ENCODE measurements around the gene RTN4RL1. TPM values are rescaled to one million over a fixed set of nuclear protein-coding genes. Genes with fewer than 3 reads are reported as not detected.

The RTN4RL1 gene
- total RNA-seq, 1 donor, result 0.43 TPM

DNA sequence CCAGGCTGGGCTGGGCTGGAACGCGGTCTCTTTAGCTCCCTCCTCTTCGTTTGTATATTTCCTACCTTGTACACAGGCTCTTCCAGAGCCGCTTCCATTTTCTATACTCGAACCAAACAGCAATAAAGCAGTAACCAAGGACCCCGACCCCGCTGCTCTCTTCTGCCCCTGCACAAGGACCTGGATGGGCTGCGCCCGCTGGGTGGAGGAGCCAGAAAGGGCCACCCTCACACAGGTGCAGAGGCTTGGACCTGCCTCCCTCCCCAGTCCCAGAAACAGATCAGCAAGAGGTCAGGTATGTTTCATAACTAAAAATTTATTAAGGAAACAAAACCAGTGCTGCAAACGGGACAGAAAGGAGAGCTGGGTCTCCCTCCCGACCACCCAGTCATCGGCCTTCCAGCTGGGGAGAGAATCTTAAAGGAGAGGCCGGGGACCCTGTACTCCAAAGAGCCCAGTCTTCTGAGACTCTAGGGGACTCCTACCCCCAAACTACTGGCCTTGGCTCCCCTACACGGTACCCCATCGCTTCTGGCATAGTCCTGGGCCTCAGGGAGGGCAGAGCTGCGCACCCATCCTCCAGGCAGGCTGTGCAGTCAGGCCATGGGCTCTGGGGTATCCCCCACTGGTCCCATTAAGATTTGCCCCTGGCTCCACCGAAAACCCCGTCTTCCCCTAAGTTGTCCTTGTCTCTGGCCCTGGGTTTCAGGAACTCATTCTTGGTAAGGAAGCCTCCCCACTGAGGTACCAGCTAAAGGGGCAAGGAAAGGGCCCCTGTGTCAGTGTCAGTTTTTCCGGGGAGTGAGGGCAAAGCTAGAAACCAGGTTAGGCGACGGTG, 34.6 kb upstream of the RTN4RL1 start:
- peak overlapping the region; percentile 44 for H3K4me3 ChIP-seq (ENCODE audit: low read depth, low read length)
- TF ChIP-seq, protein P1, sequence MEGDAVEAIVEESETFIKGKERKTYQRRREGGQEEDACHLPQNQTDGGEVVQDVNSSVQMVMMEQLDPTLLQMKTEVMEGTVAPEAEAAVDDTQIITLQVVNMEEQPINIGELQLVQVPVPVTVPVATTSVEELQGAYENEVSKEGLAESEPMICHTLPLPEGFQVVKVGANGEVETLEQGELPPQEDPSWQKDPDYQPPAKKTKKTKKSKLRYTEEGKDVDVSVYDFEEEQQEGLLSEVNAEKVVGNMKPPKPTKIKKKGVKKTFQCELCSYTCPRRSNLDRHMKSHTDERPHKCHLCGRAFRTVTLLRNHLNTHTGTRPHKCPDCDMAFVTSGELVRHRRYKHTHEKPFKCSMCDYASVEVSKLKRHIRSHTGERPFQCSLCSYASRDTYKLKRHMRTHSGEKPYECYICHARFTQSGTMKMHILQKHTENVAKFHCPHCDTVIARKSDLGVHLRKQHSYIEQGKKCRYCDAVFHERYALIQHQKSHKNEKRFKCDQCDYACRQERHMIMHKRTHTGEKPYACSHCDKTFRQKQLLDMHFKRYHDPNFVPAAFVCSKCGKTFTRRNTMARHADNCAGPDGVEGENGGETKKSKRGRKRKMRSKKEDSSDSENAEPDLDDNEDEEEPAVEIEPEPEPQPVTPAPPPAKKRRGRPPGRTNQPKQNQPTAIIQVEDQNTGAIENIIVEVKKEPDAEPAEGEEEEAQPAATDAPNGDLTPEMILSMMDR (IDR thresholded peaks at IDR 0.05; ENCODE audit: insufficient read depth, low read depth, low read length), result no peak
- DNase-seq (ENCODE audit: low read depth), result no peak

DNA sequence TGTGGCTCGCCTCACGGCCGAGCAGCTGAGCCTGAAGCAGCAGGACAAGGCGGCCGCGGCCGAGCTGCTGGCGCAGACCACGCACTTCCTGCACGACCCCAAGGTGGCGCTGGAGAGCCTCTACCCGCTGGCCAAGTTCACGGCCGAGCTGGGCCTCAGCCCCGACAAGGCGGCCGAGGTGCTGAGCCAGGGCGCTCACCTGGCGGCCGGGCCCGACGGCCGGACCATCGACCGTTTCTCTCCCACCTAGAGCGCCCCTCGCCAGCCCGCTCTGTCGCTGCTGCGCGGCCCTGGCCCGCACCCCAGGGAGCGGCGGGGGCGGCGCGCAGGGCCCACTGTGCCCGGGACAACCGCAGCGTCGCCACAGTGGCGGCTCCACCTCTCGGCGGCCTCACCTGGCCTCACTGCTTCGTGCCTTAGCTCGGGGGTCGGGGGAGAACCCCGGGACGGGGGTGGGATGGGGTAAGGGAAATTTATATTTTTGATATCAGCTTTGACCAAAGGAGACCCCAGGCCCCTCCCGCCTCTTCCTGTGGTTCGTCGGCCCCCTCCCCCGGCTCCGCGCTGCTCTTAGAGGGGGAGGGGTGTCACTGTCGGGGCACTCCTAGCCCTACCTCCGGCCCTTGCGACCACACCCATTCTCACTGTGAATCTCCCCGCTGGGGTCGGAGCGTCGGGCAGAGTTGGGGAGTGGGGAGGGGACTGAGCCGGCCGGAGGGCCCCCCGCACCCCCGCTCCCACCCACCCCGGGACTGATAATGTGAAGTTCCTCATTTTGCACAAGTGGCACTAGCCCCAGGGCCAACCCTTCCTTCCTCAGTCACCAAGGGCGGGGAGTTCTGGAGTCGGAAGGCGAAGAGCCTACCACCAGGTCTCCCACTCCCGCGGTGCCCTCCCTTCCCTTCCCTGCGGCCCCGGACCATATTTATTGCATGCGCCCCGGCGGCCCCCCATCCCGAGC, 33.7 kb upstream of the RTN4RL1 start:
- peak; percentile 72 for DNase-seq (ENCODE audit: low read depth)
- H3K4me3 ChIP-seq (ENCODE audit: low read depth, low read length), result peak overlapping the region; percentile 44
- TF ChIP-seq, protein P1 (IDR thresholded peaks at IDR 0.05; ENCODE audit: insufficient read depth, low read depth, low read length), result peak; percentile 61

DNA sequence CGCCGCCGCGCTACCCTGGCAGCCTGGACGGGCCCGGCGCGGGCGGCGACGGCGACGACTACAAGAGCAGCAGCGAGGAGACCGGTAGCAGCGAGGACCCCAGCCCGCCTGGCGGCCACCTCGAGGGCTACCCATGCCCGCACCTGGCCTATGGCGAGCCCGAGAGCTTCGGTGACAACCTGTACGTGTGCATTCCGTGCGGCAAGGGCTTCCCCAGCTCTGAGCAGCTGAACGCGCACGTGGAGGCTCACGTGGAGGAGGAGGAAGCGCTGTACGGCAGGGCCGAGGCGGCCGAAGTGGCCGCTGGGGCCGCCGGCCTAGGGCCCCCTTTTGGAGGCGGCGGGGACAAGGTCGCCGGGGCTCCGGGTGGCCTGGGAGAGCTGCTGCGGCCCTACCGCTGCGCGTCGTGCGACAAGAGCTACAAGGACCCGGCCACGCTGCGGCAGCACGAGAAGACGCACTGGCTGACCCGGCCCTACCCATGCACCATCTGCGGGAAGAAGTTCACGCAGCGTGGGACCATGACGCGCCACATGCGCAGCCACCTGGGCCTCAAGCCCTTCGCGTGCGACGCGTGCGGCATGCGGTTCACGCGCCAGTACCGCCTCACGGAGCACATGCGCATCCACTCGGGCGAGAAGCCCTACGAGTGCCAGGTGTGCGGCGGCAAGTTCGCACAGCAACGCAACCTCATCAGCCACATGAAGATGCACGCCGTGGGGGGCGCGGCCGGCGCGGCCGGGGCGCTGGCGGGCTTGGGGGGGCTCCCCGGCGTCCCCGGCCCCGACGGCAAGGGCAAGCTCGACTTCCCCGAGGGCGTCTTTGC, 32.8 kb upstream of the RTN4RL1 start:
- H3K4me3 ChIP-seq (ENCODE audit: low read depth, low read length), result peak overlapping the region; percentile 45
- DNase-seq (ENCODE audit: low read depth), result peak; percentile 43
- TF ChIP-seq, protein P1 (IDR thresholded peaks at IDR 0.05; ENCODE audit: insufficient read depth, low read depth, low read length), result no peak

DNA sequence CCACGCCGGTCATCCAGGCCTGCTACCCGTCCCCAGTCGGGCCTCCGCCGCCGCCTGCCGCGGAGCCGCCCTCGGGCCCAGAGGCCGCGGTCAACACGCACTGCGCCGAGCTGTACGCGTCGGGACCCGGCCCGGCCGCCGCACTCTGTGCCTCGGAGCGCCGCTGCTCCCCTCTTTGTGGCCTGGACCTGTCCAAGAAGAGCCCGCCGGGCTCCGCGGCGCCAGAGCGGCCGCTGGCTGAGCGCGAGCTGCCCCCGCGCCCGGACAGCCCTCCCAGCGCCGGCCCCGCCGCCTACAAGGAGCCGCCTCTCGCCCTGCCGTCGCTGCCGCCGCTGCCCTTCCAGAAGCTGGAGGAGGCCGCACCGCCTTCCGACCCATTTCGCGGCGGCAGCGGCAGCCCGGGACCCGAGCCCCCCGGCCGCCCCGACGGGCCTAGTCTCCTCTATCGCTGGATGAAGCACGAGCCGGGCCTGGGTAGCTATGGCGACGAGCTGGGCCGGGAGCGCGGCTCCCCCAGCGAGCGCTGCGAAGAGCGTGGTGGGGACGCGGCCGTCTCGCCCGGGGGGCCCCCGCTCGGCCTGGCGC, 32.1 kb upstream of the RTN4RL1 start:
- TF ChIP-seq, protein P1 (IDR thresholded peaks at IDR 0.05; ENCODE audit: insufficient read depth, low read depth, low read length), result no peak
- DNase-seq (ENCODE audit: low read depth), result no peak

DNA sequence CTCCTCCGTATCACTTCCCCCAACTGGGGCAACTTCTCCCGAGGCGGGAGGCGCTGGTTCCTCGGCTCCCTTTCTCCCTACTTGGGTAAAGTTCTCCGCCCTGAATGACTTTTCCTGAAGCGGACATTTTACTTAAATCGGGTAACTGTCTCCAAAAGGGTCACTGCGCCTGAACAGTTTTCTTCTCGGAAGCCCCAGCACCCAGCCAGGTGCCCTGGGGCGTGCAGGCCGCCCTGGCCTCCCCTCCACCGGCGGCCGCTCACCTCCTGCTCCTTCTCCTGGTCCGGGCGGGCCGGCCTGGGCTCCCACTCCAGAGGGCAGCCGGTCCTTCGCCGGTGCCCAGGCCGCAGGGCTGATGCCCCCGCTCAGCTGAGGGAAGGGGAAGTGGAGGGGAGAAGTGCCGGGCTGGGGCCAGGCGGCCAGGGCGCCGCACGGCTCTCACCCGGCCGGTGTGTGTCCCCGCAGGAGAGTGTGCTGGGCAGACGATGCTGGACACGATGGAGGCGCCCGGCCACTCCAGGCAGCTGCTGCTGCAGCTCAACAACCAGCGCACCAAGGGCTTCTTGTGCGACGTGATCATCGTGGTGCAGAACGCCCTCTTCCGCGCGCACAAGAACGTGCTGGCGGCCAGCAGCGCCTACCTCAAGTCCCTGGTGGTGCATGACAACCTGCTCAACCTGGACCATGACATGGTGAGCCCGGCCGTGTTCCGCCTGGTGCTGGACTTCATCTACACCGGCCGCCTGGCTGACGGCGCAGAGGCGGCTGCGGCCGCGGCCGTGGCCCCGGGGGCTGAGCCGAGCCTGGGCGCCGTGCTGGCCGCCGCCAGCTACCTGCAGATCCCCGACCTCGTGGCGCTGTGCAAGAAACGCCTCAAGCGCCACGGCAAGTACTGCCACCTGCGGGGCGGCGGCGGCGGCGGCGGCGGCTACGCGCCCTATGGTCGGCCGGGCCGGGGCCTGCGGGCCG, 31.4 kb upstream of the RTN4RL1 start:
- peak overlapping the region; percentile 68 for H3K4me3 ChIP-seq (ENCODE audit: low read depth, low read length)
- DNase-seq (ENCODE audit: low read depth), result peak; percentile 53
- TF ChIP-seq, protein P1 (IDR thresholded peaks at IDR 0.05; ENCODE audit: insufficient read depth, low read depth, low read length), result no peak

More for the DNA sequence above, 32.1 kb upstream of the RTN4RL1 start:
- H3K4me3 ChIP-seq (ENCODE audit: low read depth, low read length), result peak overlapping the region; percentile 12
